Spleen (tissue), 7 donors: Measurements from ENCODE around the gene LRRC8A.

Experiments used
- CTCF ChIP-seq, 11 experiments: fragments of 200-600 bp in 7 of 11; fragments of 450-650 bp in 4 of 11; sonication (generic) in 4 of 11; IDR thresholded peaks in 8 of 11; conservative IDR thresholded peaks in 3 of 11; 1 replicate in 7 of 11; 2 replicates in 4 of 11; pipeline versions ENCODE4 v1.4.0 to v1.8.0; 2016 to 2021; ENCODE audit warnings: antibody characterized with exemption in 11 of 11, inconsistent platforms in 4 of 11, mild to moderate bottlenecking in 1 of 11
- POLR2A ChIP-seq, 3 donors: fragments of 450-650 bp; IDR thresholded peaks; one replicate each; pipeline ENCODE4 v1.5.1; 2017; ENCODE audit warnings: antibody characterized with exemption in 3 of 3, mild to moderate bottlenecking in 1 of 3
- POLR2AphosphoS5 ChIP-seq, 3 donors: sonication (generic); formaldehyde crosslinking; IDR thresholded peaks; one replicate each; pipeline ENCODE4 v1.5.1; 2017; ENCODE audit warnings: antibody characterized with exemption in 3 of 3
- donor health status: DM: no; HTN: no; CAD: no; lungs with moderate emphysema.
- donor health status: DM: no; HTN: no; CAD: no.
- donor health status: DM: no; HTN: no; CAD: no.

- no peak for TF ChIP-seq CTCF (IDR thresholded peaks at IDR 0.05 in 8 of 11, conservative IDR thresholded peaks at IDR 0.05 in 3 of 11)
- no peak for TF ChIP-seq POLR2A (IDR thresholded peaks at IDR 0.05)
- no peak for TF ChIP-seq POLR2AphosphoS5 (IDR thresholded peaks at IDR 0.05)
Measured at GRCh38 chr9:128901379-128901778, 19.4 kb downstream of the LRRC8A start.
